ENCODE measurements around the gene CLCN7.

Gene CLCN7

GRCh38 chr16:1501630-1502029 lies 26.8 kb upstream of the CLCN7 start:
- no peak for DNase-seq

GRCh38 chr16:1500465-1501150 lies 25.8 kb upstream of the CLCN7 start:
- no peak for DNase-seq

- no peak for DNase-seq
These were observed 25.1 kb upstream of the CLCN7 start for GRCh38 chr16:1499756-1500464.

- no peak for DNase-seq
These were observed 24.3 kb upstream of the CLCN7 start for GRCh38 chr16:1498899-1499676.

DNA sequence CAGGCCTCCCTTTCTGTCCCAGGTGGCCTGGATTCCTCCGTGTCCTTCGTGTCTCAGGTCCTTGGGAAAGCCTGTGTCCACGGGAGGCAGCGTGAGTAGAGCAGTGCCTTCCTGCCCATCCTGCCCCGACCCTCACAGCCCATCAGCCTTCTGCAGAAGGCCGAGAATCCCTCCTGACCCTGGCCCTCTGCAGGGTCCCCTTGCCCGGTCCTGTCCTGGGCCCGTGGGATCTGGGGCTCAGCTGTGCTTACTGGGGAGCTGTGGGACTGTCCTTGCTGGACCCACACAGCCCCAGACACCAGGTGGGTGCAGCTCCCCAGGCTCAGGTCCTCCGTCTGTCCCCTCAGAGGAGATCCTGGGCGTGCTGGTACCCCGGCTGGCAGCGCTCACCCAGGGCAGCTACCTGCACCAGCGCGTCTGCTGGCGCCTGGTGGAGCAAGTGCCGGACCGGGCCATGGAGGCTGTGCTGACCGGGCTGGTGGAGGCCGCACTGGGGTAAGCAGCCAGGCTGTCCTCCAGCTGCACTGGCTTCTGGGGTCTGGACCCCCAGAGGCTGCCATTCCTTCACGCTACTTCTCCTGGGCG lies 22.3 kb upstream of the CLCN7 start:
- no peak for DNase-seq

GRCh38 chr16:1496464-1496863 lies 21.6 kb upstream of the CLCN7 start:
- DNase-seq, result no peak

- DNase-seq, result no peak
These were observed 21.0 kb upstream of the CLCN7 start for GRCh38 chr16:1495889-1496262.

DNA sequence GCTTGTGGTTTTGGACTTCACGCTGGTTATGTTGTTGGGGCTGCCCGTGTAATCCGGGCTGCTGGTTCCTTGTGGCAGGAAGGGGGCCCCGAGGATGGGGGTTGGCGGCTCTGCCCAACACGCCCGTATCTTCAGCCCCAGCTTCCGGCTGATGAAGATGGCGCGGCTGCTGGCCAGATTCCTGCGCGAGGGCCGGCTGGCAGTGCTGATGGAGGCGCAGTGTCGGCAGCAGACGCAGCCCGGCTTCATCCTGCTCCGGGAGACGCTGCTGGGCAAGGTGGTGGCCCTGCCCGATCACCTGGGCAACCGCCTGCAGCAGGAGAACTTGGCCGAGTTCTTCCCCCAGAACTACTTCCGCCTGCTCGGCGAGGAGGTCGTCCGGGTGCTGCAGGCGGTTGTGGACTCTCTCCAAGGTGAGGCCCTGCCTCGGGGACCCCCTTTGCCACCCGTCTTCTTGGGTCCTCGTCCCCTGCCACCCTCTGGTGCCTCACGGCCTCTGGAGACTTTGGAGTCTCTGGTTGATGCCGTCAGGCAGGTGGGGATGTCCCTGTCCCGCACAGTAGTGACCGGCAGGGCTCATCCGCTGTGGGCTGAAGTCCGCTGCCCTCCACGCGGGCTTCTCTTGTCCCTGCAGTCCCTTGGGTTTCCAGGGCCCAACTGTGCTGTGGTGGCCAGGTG lies 20.5 kb upstream of the CLCN7 start:
- no peak for DNase-seq

DNA sequence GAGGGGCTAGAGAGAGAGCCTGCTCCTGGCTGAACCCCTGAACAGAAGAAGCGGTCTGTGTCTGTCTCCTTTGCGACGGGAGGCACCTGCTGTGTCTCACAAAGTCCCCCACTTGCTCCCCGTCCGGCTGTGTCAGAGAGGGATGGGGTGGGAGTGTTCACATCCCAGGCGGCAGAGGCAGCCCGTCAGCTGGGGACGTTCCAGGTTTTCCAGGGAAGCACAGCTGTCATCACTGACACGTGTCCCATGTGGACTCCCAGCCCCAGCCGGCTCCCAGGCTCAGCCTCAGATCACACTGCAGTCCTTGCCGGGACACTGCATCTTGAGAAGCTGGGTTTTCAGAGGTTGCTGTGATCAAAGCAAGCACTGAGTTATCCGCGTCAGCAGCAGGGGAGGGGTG lies 19.9 kb upstream of the CLCN7 start:
- DNase-seq, result no peak

DNA sequence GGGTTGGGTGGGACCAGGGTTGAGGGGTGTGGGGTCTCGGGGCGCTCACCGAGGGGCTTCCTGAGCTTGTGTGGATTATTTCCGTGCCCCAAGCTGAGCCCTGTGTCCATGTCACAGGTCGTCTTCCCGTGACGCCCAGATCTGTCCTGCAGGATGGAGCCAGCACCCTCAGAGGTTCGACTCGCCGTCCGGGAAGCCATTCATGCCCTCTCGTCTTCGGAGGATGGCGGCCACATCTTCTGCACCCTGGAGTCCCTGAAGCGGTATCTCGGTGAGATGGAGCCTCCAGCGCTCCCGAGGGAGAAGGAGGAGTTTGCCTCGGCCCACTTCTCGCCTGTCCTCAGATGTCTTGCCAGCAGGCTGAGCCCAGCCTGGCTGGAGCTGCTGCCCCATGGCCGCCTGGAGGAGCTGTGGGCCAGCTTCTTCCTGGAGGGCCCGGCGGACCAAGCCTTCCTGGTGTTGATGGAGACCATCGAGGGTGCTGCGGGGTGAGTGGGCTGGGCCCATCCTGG lies 19.4 kb upstream of the CLCN7 start:
- DNase-seq, result no peak

DNA sequence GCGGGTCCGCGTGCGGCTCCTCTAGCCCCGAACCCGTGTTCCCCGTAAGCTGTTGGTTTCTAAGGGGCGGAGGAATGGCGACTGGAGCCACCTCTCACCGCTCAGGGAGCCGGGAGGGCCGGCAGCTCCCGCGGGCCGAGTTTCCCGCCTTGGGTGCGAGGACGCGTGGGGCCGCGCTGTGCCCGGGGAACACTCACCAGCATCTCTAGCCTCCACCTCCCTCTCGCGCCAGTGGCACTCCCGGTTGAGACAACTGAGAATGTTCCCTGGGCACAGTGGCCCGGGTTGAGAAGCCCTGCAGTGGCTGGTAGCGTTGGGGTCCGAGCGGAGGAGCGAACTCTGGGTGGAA lies 18.9 kb upstream of the CLCN7 start:
- no peak for DNase-seq

DNA sequence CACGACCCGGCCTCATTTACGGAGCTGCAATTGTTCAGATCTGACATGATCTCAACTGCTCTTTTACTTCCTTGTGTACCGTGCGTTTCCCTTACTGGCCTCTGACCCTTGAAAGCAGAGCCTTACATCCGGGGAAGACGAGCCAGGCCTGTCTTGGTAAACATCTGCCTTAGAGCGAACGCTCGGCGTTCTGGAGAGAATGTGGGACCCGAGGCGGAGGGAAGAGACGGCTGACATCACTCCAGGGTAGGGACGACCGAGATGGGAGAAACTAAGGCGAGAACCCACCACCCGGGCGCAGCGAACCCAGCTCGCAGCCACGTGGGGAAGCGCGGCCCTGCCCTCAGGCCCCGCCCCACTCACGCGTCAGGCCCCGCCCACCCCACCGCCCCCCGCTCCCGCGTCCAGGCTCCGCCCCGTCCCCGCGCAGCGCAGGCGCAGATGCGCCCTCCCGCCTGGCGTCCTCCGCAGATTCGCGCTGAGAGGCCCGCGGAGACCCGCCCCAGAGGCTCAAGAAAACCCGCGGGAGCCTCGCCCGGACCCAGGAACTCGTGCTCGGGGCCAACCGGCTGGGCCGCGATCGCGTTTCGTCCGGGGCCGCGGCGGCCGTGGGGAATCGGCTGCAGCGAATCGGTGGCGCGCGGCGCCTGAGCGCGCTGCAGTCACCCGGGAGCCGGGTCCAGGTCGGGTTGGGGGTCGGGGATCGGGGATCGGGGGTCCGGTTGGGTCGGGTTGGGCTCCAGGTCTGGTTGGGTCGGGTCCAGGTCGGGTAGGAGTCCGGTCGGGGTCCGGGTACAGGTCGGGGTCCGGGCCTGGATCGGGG lies 18.3 kb upstream of the CLCN7 start, which contains the start of gene TELO2:
TELO2 (plus strand) TSS at position 438 of the 823 bp plus-strand sequence. CDS start 922 bp downstream, outside the sequence.
- DNase-seq, result peak; percentile 75

GRCh38 chr16:1492082-1492922 lies 17.5 kb upstream of the CLCN7 start:
- no peak for DNase-seq

GRCh38 chr16:1491327-1491726 lies 16.5 kb upstream of the CLCN7 start:
- DNase-seq, result no peak

DNA sequence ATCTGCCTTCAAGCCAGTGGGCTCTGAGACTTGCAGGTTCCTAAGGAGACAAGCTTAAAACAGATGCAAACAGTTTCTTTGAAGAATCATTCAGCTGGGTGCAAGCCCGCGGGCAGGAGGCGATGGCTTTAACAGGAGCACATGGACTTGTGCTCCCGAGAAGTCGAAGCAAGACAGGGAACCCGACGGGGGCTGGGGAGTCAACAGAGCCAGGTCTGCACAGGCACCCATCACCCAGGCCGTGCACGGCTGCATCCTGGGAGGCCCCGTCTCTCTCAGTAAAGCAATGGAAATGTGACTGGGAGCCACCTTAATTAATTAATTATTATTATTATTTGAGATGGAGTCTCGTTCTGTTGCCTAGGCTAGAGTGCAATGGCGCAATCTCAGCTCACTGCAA lies 14.2 kb upstream of the CLCN7 start:
- DNase-seq, result no peak

DNA sequence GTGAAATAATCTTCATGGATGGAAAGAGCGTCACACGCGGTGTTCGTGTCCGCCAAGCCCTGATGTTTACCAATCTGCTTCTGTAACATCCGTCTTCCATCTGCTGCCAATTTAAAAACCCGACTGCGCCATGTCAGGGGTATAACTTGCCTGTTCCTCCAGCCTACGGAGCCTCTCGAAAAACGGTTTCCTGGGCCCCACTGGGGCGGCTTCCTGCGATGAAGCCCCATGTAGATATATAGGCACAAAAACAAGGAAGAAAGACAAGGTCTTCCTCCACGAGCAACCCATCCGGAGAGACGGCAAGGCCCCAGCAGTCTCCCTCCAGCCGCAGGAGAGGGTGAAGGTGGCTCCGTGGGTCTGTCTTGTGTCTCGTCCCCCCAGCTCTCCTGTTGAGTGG lies 13.8 kb upstream of the CLCN7 start, which contains the start of gene PTX4:
PTX4 (minus strand) TSS at position 326 of the 400 bp plus-strand sequence; CDS start at position 291, 35 bp downstream.
- DNase-seq, result no peak

GRCh38 chr16:1488054-1488601 lies 13.3 kb upstream of the CLCN7 start:
- no peak for DNase-seq

DNA sequence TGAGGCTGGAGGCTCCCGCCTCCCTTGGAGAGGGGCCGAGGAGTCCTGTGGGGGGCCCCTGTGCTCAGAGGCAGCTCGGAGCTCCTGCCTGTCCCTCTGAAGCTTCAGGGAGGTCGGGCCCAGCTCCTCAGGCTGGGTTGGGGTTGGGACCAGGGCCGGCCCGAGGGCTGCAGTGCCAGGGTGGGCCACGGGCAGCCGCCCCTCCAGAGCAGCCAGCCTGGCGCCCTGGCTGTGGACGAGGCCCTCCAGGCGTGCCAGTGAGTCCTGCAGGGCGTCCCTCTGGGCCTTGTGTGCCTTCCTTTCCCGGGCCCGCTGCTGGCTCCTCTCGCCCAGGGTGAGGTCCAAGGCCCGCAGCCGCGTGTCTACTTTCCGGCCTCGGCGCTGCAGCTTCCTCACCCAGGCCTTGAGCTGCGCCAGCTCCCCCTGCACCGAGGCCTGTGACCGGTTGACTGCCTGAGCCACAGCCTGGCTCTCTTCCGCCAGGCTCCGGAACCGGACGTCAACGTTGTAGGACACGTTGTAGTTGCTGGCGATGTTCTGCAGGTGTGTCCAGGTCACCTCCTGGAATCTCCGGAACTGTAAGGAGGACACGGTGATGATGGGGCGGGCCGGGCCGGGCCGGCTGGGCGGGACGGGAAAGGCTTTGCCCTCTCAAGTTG lies 12.7 kb upstream of the CLCN7 start:
- DNase-seq, result no peak

- DNase-seq, result no peak
These were observed 11.9 kb upstream of the CLCN7 start for GRCh38 chr16:1486551-1487390.
